Measurements from ENCODE around the gene PKD1L1. TPM values are rescaled to one million over a fixed set of nuclear protein-coding genes. Genes with fewer than 3 reads are reported as not detected.

PKD1L1 gene
- total RNA-seq, 1 experiment from 2014 or later: 0.17 TPM

GRCh38 chr7:47735431-47736345 lies 212.6 kb downstream of the PKD1L1 start:
- H4K8ac ChIP-seq (replicated peaks; ENCODE audit: insufficient read length, low read depth, low read length): no peak overlapping the region

More at GRCh38 chr7:47735431-47736345, 212.6 kb downstream of the PKD1L1 start:
- Histone ChIP-seq H3K27ac (ENCODE audit: insufficient read length, low read depth, low read length) (no peak overlapping the region), H3K79me2 (ENCODE audit: insufficient read depth, low read length) (no peaks in the 10 kb centered on the region), H2BK15ac (ENCODE audit: low read depth, low read length) (no peak overlapping the region), H2BK12ac (ENCODE audit: insufficient read length, low read depth, low read length) (no peak overlapping the region), H3K14ac (ENCODE audit: insufficient read depth, low read length) (no peak overlapping the region), H3K9me3 (ENCODE audit: control insufficient read depth, low read depth, low read length) (no peaks in the 10 kb centered on the region), H2AK5ac (ENCODE audit: insufficient read length, low read length) (no peak overlapping the region), H3K79me1 (ENCODE audit: insufficient read depth, low read depth, low read length, poor library complexity, severe bottlenecking) (no peaks in the 10 kb centered on the region), H2BK5ac (ENCODE audit: insufficient read length, low read length) (no peak overlapping the region), H4K20me1 (ENCODE audit: control insufficient read depth, insufficient read depth, insufficient read length) (no peaks in the 10 kb centered on the region), H3K4me1 (ENCODE audit: insufficient read depth, low read length) (no peaks in the 10 kb centered on the region; the same call in 1 of the 2 replicates), H3T11ph (ENCODE audit: low read length) (no peak overlapping the region), H2AFZ (ENCODE audit: low read length) (no peak overlapping the region), H3K4ac (ENCODE audit: low read depth, low read length) (no peak overlapping the region), H3K9ac (ENCODE audit: extremely low read depth, insufficient read length, low read length) (no peak overlapping the region), H3K27me3 (ENCODE audit: insufficient read depth, low read length) (no peaks in the 10 kb centered on the region), H4K5ac (ENCODE audit: insufficient read length, low read depth, low read length) (no peak overlapping the region), H3K23me2 (ENCODE audit: insufficient read length, low read depth, low read length, poor library complexity, severe bottlenecking) (no peaks in the 10 kb centered on the region), H3K23ac (ENCODE audit: insufficient read length, low read depth, low read length) (no peak overlapping the region), H3K4me2 (ENCODE audit: insufficient read depth, insufficient read length, low read length) (no peak overlapping the region), H2BK120ac (ENCODE audit: low read depth, low read length, poor library complexity, severe bottlenecking) (no peak overlapping the region), H3K18ac (ENCODE audit: insufficient read length, low read depth, low read length) (no peak overlapping the region), H2BK20ac (ENCODE audit: low read depth, low read length, poor library complexity, severe bottlenecking) (no peak overlapping the region), H4K91ac (ENCODE audit: insufficient read length, low read depth, low read length) (no peak overlapping the region), H3K56ac (ENCODE audit: insufficient read length, low read depth, low read length) (no peak overlapping the region)
- Mint-ChIP-seq H3K36me3 (ENCODE audit: insufficient read depth in 1 of 3, low read depth in 3 of 3) (no peaks in the 10 kb centered on the region), H3K9me3 (no peaks in the 10 kb centered on the region), H3K27ac (no peak overlapping the region; a peak in 1 of 7 replicates), H3K4me1 (peaks cover 27% of the 10 kb centered on the region in 2 experiments), H3K27me3 (ENCODE audit: low read depth) (peaks cover 23% of the 10 kb centered on the region), H3K4me3 (no peak overlapping the region)
- DNase-seq: no peak
- no CpG with 5 or more reads among the region's 6 CpGs for WGBS (ENCODE audit: extremely low coverage, insufficient read length, low lambda C conversion rate)
- TF ChIP-seq, protein P1, sequence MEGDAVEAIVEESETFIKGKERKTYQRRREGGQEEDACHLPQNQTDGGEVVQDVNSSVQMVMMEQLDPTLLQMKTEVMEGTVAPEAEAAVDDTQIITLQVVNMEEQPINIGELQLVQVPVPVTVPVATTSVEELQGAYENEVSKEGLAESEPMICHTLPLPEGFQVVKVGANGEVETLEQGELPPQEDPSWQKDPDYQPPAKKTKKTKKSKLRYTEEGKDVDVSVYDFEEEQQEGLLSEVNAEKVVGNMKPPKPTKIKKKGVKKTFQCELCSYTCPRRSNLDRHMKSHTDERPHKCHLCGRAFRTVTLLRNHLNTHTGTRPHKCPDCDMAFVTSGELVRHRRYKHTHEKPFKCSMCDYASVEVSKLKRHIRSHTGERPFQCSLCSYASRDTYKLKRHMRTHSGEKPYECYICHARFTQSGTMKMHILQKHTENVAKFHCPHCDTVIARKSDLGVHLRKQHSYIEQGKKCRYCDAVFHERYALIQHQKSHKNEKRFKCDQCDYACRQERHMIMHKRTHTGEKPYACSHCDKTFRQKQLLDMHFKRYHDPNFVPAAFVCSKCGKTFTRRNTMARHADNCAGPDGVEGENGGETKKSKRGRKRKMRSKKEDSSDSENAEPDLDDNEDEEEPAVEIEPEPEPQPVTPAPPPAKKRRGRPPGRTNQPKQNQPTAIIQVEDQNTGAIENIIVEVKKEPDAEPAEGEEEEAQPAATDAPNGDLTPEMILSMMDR (conservative IDR thresholded peaks at IDR 0.05): no peak
